ENCODE data around the gene CACFD1. TPM values are rescaled to one million over a fixed set of nuclear protein-coding genes. Genes with fewer than 3 reads are reported as not detected.
A peak's percentile ranks its signal among the peaks of the same experiment; 100 is the strongest.

Gene CACFD1
- total and polyA plus RNA-seq, 2 of the 13 experiments (the other 11 are each of a cell fraction or from before 2014, with no cell fraction given) = 13.8 to 14.6 TPM

- Histone ChIP-seq H3K4me3 (replicated peaks in 1 of 3; ENCODE audit: insufficient read depth in 1 of 3, low read depth in 2 of 3, low read length in 3 of 3) (peak overlapping the region; percentile 68 to 76 (median 69)), H2AFZ (ENCODE audit: low read length) (no peak overlapping the region), H3K9me3 (ENCODE audit: low read length) (no peaks in the 10 kb centered on the region), H3K27me3 (ENCODE audit: control insufficient read depth in 1 of 2, insufficient read depth in 2 of 2, low read length in 2 of 2) (peaks cover 4 to 24% of the 10 kb centered on the region in 2 experiments), H3K27ac (ENCODE audit: extremely low read length, insufficient read depth, low read length) (peak overlapping the region; percentile 66), H3K9ac (ENCODE audit: insufficient read depth, low read depth, low read length) (peak overlapping the region; percentile 62), H3K36me3 (replicated peaks in 1 of 2; ENCODE audit: control insufficient read depth in 1 of 2, insufficient read depth in 2 of 2, low read length in 2 of 2) (0 out of 5 replicates have a peak, but pooled peaks cover 0 to 3% of the 10 kb centered on the region in 2 experiments), H3K4me2 (ENCODE audit: low read depth, low read length) (peak overlapping the region; percentile 82), H4K20me1 (ENCODE audit: insufficient read depth, low read length) (0 out of 2 replicates have a peak, but pooled peaks cover 2% of the 10 kb centered on the region), H3K79me2 (ENCODE audit: insufficient read depth, low read length) (no peaks in the 10 kb centered on the region), H3K4me1 (ENCODE audit: insufficient read depth, low read length) (peaks cover 23% of the 10 kb centered on the region)
- ChIA-PET POLR2A (interaction anchor here (1.1 to 3.9 kb wide), 11 partner anchors 9 to 237 kb away, joined by 3 to 50 read pairs (median 6); partner anchors contain the start of genes CACFD1, MED22 and RPL7A), CTCF (ENCODE audit: low intra/inter-chr PET ratio, low total read pairs) (no interaction called here)
- in situ Hi-C loops (cut with HindIII; ENCODE audit: extremely low pct_ligation_motif_present, low pct_unique_long_range_greater_than_20kb) (no loop called here), intact Hi-C loops (cut with micrococcal nuclease; ENCODE audit: unreplicated experiment) (no loop called here)
- TSS peak; percentile 60 for BruUV-seq (replicated peaks)
- ATAC-seq = peak; percentile 76
- FAIRE-seq = peak; percentile 60
- 42% methylated on average over 7 of the region's 17 CpGs for WGBS (ENCODE audit: low lambda C conversion rate)
- DNase-seq (ENCODE audit: low spot score) = peak; percentile 52
- TF ChIP-seq TAF15 (IDR thresholded peaks at IDR 0.05; ENCODE audit: low read depth, low read length, poor library complexity, severe bottlenecking) (no peak), MAZ (IDR thresholded peaks at IDR 0.05; ENCODE audit: borderline replicate concordance, low read depth, low read length) (no peak), MAZ (CRISPR knock-in tag; IDR thresholded peaks at IDR 0.05; ENCODE audit: low read depth) (no peak), MEF2D (CRISPR knock-in tag; IDR thresholded peaks at IDR 0.05) (peak; percentile 42; the same call in 1 of the 2 replicates), NR2F6 (IDR thresholded peaks at IDR 0.05) (no peak), NR2F6 (CRISPR knock-in tag; IDR thresholded peaks at IDR 0.05) (peak; percentile 68), KDM3A (CRISPR knock-in tag; IDR thresholded peaks at IDR 0.05; ENCODE audit: low read depth) (no peak), MAFK (conservative IDR thresholded peaks at IDR 0.05 in 1 of 2, IDR thresholded peaks at IDR 0.05 in 1 of 2; ENCODE audit: low read length in 2 of 2) (no peak), ZNF350 (CRISPR knock-in tag; IDR thresholded peaks at IDR 0.05; ENCODE audit: borderline replicate concordance, low read depth) (peak; percentile 57; the same call in 1 of the 2 replicates), HMG20A (CRISPR knock-in tag; IDR thresholded peaks at IDR 0.05; ENCODE audit: borderline replicate concordance) (peak; percentile 40; the same call in 1 of the 2 replicates), SP1 (IDR thresholded peaks at IDR 0.05) (no peak), SP1 (CRISPR knock-in tag; IDR thresholded peaks at IDR 0.05) (no peak), GMEB1 (CRISPR knock-in tag; IDR thresholded peaks at IDR 0.05; ENCODE audit: borderline replicate concordance) (no peak), HOMEZ (CRISPR knock-in tag; IDR thresholded peaks at IDR 0.05; ENCODE audit: low read depth) (no peak), ZNF383 (CRISPR knock-in tag; IDR thresholded peaks at IDR 0.05; ENCODE audit: borderline replicate concordance) (no peak), ELF1 (CRISPR knock-in tag; IDR thresholded peaks at IDR 0.05) (peak; percentile 41; the same call in 1 of the 2 replicates), ATF6 (CRISPR knock-in tag; conservative IDR thresholded peaks at IDR 0.05) (no peak), CAMTA2 (CRISPR knock-in tag; IDR thresholded peaks at IDR 0.05; ENCODE audit: borderline replicate concordance) (no peak), ATF1 (CRISPR knock-in tag; IDR thresholded peaks at IDR 0.05) (no peak), MAF1 (CRISPR knock-in tag; IDR thresholded peaks at IDR 0.05; ENCODE audit: borderline replicate concordance) (no peak)
Measured at GRCh38 chr9:133477992-133478850, 18.4 kb downstream of the CACFD1 start.

All from HepG2 (cell line).